Measurements from ENCODE around the gene AMHR2.

DNA sequence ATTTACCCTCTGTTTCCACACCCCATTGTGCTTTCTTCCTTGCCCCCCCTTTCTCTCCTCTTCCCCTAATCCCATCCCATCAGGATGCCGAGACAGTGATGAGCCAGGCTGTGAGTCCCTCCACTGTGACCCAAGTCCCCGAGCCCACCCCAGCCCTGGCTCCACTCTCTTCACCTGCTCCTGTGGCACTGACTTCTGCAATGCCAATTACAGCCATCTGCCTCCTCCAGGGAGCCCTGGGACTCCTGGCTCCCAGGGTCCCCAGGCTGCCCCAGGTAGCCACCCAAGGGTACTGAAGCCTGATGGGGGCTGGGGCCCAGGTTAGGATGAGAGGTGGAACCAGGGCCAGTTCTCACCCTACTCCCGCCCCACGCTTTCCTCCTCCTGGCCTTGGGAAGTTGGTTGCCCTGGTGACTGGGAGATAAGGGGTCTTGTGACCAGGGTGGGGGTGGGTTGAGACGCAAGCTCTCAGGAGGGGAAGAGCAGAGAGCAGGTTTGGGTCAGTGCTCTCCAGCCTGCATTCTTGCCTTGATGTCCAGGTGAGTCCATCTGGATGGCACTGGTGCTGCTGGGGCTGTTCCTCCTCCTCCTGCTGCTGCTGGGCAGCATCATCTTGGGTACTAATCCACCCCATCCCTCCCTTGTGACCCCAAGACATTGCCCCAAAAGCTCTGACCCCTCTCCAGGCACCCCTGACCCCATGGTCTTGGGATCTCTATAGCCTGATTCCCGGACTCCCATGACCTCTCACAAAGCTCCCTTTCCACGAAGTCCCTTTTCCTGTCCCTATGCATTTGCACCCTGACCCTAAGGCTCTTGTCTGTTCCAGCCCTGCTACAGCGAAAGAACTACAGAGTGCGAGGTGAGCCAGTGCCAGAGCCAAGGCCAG lies 1.2 kb downstream of the AMHR2 start:
- TF ChIP-seq, protein P1, sequence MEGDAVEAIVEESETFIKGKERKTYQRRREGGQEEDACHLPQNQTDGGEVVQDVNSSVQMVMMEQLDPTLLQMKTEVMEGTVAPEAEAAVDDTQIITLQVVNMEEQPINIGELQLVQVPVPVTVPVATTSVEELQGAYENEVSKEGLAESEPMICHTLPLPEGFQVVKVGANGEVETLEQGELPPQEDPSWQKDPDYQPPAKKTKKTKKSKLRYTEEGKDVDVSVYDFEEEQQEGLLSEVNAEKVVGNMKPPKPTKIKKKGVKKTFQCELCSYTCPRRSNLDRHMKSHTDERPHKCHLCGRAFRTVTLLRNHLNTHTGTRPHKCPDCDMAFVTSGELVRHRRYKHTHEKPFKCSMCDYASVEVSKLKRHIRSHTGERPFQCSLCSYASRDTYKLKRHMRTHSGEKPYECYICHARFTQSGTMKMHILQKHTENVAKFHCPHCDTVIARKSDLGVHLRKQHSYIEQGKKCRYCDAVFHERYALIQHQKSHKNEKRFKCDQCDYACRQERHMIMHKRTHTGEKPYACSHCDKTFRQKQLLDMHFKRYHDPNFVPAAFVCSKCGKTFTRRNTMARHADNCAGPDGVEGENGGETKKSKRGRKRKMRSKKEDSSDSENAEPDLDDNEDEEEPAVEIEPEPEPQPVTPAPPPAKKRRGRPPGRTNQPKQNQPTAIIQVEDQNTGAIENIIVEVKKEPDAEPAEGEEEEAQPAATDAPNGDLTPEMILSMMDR (IDR thresholded peaks at IDR 0.05): no peak
- TF ChIP-seq POLR2AphosphoS5 (IDR thresholded peaks at IDR 0.05): no peak
